ENCODE measurements around the gene EDDM13.
A peak's percentile ranks its signal among the peaks of the same experiment; 100 is the strongest.
"Not testable (repeated sequence)": the region's sequence is repeated elsewhere in the genome, so short reads cannot be mapped to it uniquely, and the experiment has no call there.

EDDM13 gene

GRCh38 chr19:56319991-56320390 is 47.4 kb downstream of the EDDM13 start:
- no peak for DNase-seq (ENCODE audit: extremely low read depth in 1 of 2, low read depth in 1 of 2)

GRCh38 chr19:56321254-56321988 is 48.9 kb downstream of the EDDM13 start:
- no peak for DNase-seq (ENCODE audit: extremely low read depth in 1 of 2, low read depth in 1 of 2)

GRCh38 chr19:56321989-56322440 is 49.5 kb downstream of the EDDM13 start:
- DNase-seq (ENCODE audit: extremely low read depth in 1 of 2, low read depth in 1 of 2): no peak

GRCh38 chr19:56324436-56324835 is 51.9 kb downstream of the EDDM13 start:
- no peak for DNase-seq (ENCODE audit: extremely low read depth in 1 of 2, low read depth in 1 of 2)

GRCh38 chr19:56332695-56333094 is 60.1 kb downstream of the EDDM13 start:
- no peak for DNase-seq (ENCODE audit: extremely low read depth in 1 of 2, low read depth in 1 of 2)

GRCh38 chr19:56333506-56333905 is 61.0 kb downstream of the EDDM13 start:
- DNase-seq (ENCODE audit: extremely low read depth in 1 of 2, low read depth in 1 of 2): no peak

- DNase-seq (ENCODE audit: extremely low read depth in 1 of 2, low read depth in 1 of 2): not testable (repeated sequence)
These were observed 62.8 kb downstream of the EDDM13 start for GRCh38 chr19:56335371-56335770.

- not testable (repeated sequence) for DNase-seq (ENCODE audit: extremely low read depth in 1 of 2, low read depth in 1 of 2)
These were observed 64.5 kb downstream of the EDDM13 start for GRCh38 chr19:56337077-56337476.

GRCh38 chr19:56339031-56339430 is 66.5 kb downstream of the EDDM13 start:
- not testable (repeated sequence) for DNase-seq (ENCODE audit: extremely low read depth in 1 of 2, low read depth in 1 of 2)

GRCh38 chr19:56341948-56342347 is 69.4 kb downstream of the EDDM13 start:
- DNase-seq (ENCODE audit: extremely low read depth in 1 of 2, low read depth in 1 of 2): no peak

GRCh38 chr19:56347163-56347778 is 74.7 kb downstream of the EDDM13 start:
- DNase-seq (ENCODE audit: extremely low read depth in 1 of 2, low read depth in 1 of 2): no peak

- DNase-seq (ENCODE audit: extremely low read depth in 1 of 2, low read depth in 1 of 2): no peak
These were observed 75.8 kb downstream of the EDDM13 start for GRCh38 chr19:56348289-56348877.

- DNase-seq (ENCODE audit: extremely low read depth in 1 of 2, low read depth in 1 of 2): peak in 1 of 2 donors; percentile 12
These were observed 78.0 kb downstream of the EDDM13 start for GRCh38 chr19:56350416-56351045.

- DNase-seq (ENCODE audit: extremely low read depth in 1 of 2, low read depth in 1 of 2): no peak
These were observed 78.7 kb downstream of the EDDM13 start for GRCh38 chr19:56351208-56351607.

- no peak for DNase-seq (ENCODE audit: extremely low read depth in 1 of 2, low read depth in 1 of 2)
These were observed 83.0 kb downstream of the EDDM13 start for GRCh38 chr19:56355517-56355916.

GRCh38 chr19:56356944-56357343 is 84.4 kb downstream of the EDDM13 start:
- no peak for DNase-seq (ENCODE audit: extremely low read depth in 1 of 2, low read depth in 1 of 2)
